Measurements from ENCODE around the gene TPSB2. TPM values are rescaled to one million over a fixed set of nuclear protein-coding genes. Genes with fewer than 3 reads are reported as not detected.

The TPSB2 gene
- total and polyA plus RNA-seq, 5 donors from 2014 or later, result not detected

- H3K4me3 Mint-ChIP-seq, result no peak overlapping the region
- peaks cover 7% of the 10 kb centered on the region for H3K27me3 Mint-ChIP-seq
- no peaks in the 10 kb centered on the region for H3K36me3 ChIP-seq (ENCODE audit: control insufficient read depth, insufficient read depth, low read length)
- H3K4me1 ChIP-seq (ENCODE audit: control insufficient read depth, insufficient read depth, low read length, poor library complexity, severe bottlenecking), result no peaks in the 10 kb centered on the region
- H3K9me3 ChIP-seq (ENCODE audit: control insufficient read depth in 2 of 2, low read length in 2 of 2), result no peaks in the 10 kb centered on the region
- ATAC-seq (ENCODE audit: low read depth in 2 of 2) (no peak), DNase-seq (no peak)
- H3K27ac Mint-ChIP-seq, result no peak overlapping the region
- H3K9me3 Mint-ChIP-seq, result peaks cover 0 to 3% (median 0%) of the 10 kb centered on the region in 7 donors
- no peak overlapping the region for H3K4me3 ChIP-seq (ENCODE audit: low read depth, low read length)
- no peak overlapping the region for H3K27ac ChIP-seq (ENCODE audit: insufficient read depth, low read length, poor library complexity, severe bottlenecking)
- no peaks in the 10 kb centered on the region for H3K27me3 ChIP-seq (ENCODE audit: control insufficient read depth, insufficient read depth, low read length)
- H3K4me1 Mint-ChIP-seq, result peaks cover 0 to 2% (median 0%) of the 10 kb centered on the region in 4 donors
- no peaks in the 10 kb centered on the region for H3K36me3 Mint-ChIP-seq
These were observed 35.2 kb upstream of the TPSB2 start for GRCh38 chr16:1265090-1265630.

GRCh38 chr16:1264345-1265089 lies 34.5 kb upstream of the TPSB2 start:
- Histone ChIP-seq H3K27ac (ENCODE audit: insufficient read depth, low read length, poor library complexity, severe bottlenecking) (no peak overlapping the region), H3K9me3 (ENCODE audit: control insufficient read depth in 2 of 2, low read length in 2 of 2) (no peaks in the 10 kb centered on the region), H3K27me3 (ENCODE audit: control insufficient read depth, insufficient read depth, low read length) (no peaks in the 10 kb centered on the region), H3K4me1 (ENCODE audit: control insufficient read depth, insufficient read depth, low read length, poor library complexity, severe bottlenecking) (no peaks in the 10 kb centered on the region), H3K36me3 (ENCODE audit: control insufficient read depth, insufficient read depth, low read length) (no peaks in the 10 kb centered on the region), H3K4me3 (ENCODE audit: low read depth, low read length) (no peak overlapping the region)
- Mint-ChIP-seq H3K27me3 (peaks cover 6% of the 10 kb centered on the region), H3K4me1 (peaks cover 0 to 2% (median 0%) of the 10 kb centered on the region in 4 donors), H3K36me3 (no peaks in the 10 kb centered on the region), H3K27ac (peak overlapping the region in 1 of 3 donors; percentile 48), H3K9me3 (peaks cover 0 to 3% (median 0%) of the 10 kb centered on the region in 7 donors), H3K4me3 (no peak overlapping the region)
- no peak for ATAC-seq (ENCODE audit: low read depth in 2 of 2)
- DNase-seq, result no peak

- H3K9me3 Mint-ChIP-seq, result peaks cover 0 to 3% (median 0%) of the 10 kb centered on the region in 7 donors
- H3K4me3 ChIP-seq (ENCODE audit: low read depth, low read length), result no peak overlapping the region
- H3K4me1 ChIP-seq (ENCODE audit: control insufficient read depth, insufficient read depth, low read length, poor library complexity, severe bottlenecking), result peaks cover 7% of the 10 kb centered on the region
- no peak for DNase-seq
- no peaks in the 10 kb centered on the region for H3K36me3 Mint-ChIP-seq
- ATAC-seq (ENCODE audit: low read depth in 2 of 2), result no peak
- no peaks in the 10 kb centered on the region for H3K9me3 ChIP-seq (ENCODE audit: control insufficient read depth in 2 of 2, low read length in 2 of 2)
- no peaks in the 10 kb centered on the region for H3K27me3 ChIP-seq (ENCODE audit: control insufficient read depth, insufficient read depth, low read length)
- peaks cover 0 to 7% (median under 1%) of the 10 kb centered on the region in 4 donors for H3K4me1 Mint-ChIP-seq
- peaks cover 10% of the 10 kb centered on the region for H3K27me3 Mint-ChIP-seq
- no peak overlapping the region for H3K4me3 Mint-ChIP-seq
- H3K27ac ChIP-seq (ENCODE audit: insufficient read depth, low read length, poor library complexity, severe bottlenecking), result no peak overlapping the region
- H3K36me3 ChIP-seq (ENCODE audit: control insufficient read depth, insufficient read depth, low read length), result no peaks in the 10 kb centered on the region
- no peak overlapping the region for H3K27ac Mint-ChIP-seq
These were observed 33.8 kb upstream of the TPSB2 start for GRCh38 chr16:1263591-1264344.

- Histone ChIP-seq H3K9me3 (ENCODE audit: control insufficient read depth in 2 of 2, low read length in 2 of 2) (no peaks in the 10 kb centered on the region), H3K4me3 (ENCODE audit: low read depth, low read length) (no peak overlapping the region), H3K27me3 (ENCODE audit: control insufficient read depth, insufficient read depth, low read length) (no peaks in the 10 kb centered on the region), H3K4me1 (ENCODE audit: control insufficient read depth, insufficient read depth, low read length, poor library complexity, severe bottlenecking) (peaks cover 8% of the 10 kb centered on the region), H3K27ac (ENCODE audit: insufficient read depth, low read length, poor library complexity, severe bottlenecking) (no peak overlapping the region), H3K36me3 (ENCODE audit: control insufficient read depth, insufficient read depth, low read length) (no peaks in the 10 kb centered on the region)
- Mint-ChIP-seq H3K36me3 (no peaks in the 10 kb centered on the region), H3K9me3 (peaks cover 0 to 3% (median 0%) of the 10 kb centered on the region in 7 donors), H3K4me3 (no peak overlapping the region), H3K4me1 (peaks cover 0 to 7% (median 1%) of the 10 kb centered on the region in 4 donors), H3K27ac (no peak overlapping the region), H3K27me3 (peaks cover 10% of the 10 kb centered on the region)
- ATAC-seq (ENCODE audit: low read depth in 2 of 2), result no peak
- no peak for DNase-seq
These were observed 32.9 kb upstream of the TPSB2 start for GRCh38 chr16:1262846-1263221.

GRCh38 chr16:1262210-1262845 lies 32.3 kb upstream of the TPSB2 start:
- no peaks in the 10 kb centered on the region for H3K36me3 Mint-ChIP-seq
- H3K9me3 ChIP-seq (ENCODE audit: control insufficient read depth in 2 of 2, low read length in 2 of 2), result no peaks in the 10 kb centered on the region
- no peak overlapping the region for H3K4me3 ChIP-seq (ENCODE audit: low read depth, low read length)

GRCh38 chr16:1261131-1261892 lies 31.3 kb upstream of the TPSB2 start:
- Mint-ChIP-seq H3K9me3 (peaks cover 0 to 3% (median 0%) of the 10 kb centered on the region in 7 donors), H3K4me3 (no peak overlapping the region), H3K36me3 (no peaks in the 10 kb centered on the region), H3K4me1 (peaks cover 0 to 7% (median 1%) of the 10 kb centered on the region in 4 donors), H3K27ac (no peak overlapping the region), H3K27me3 (peaks cover 10% of the 10 kb centered on the region)
- Histone ChIP-seq H3K9me3 (ENCODE audit: control insufficient read depth in 2 of 2, low read length in 2 of 2) (no peaks in the 10 kb centered on the region), H3K27me3 (ENCODE audit: control insufficient read depth, insufficient read depth, low read length) (no peaks in the 10 kb centered on the region), H3K4me3 (ENCODE audit: low read depth, low read length) (no peak overlapping the region), H3K27ac (ENCODE audit: insufficient read depth, low read length, poor library complexity, severe bottlenecking) (no peak overlapping the region), H3K36me3 (ENCODE audit: control insufficient read depth, insufficient read depth, low read length) (no peaks in the 10 kb centered on the region), H3K4me1 (ENCODE audit: control insufficient read depth, insufficient read depth, low read length, poor library complexity, severe bottlenecking) (peaks cover 8% of the 10 kb centered on the region)
- DNase-seq, result peak in 1 of 3 donors; percentile 7
- ATAC-seq (ENCODE audit: low read depth in 2 of 2), result no peak

More at GRCh38 chr16:1262210-1262845, 32.3 kb upstream of the TPSB2 start:
- H3K4me3 Mint-ChIP-seq, result no peak overlapping the region
- Histone ChIP-seq H3K27me3 (ENCODE audit: control insufficient read depth, insufficient read depth, low read length) (no peaks in the 10 kb centered on the region), H3K27ac (ENCODE audit: insufficient read depth, low read length, poor library complexity, severe bottlenecking) (no peak overlapping the region), H3K36me3 (ENCODE audit: control insufficient read depth, insufficient read depth, low read length) (no peaks in the 10 kb centered on the region), H3K4me1 (ENCODE audit: control insufficient read depth, insufficient read depth, low read length, poor library complexity, severe bottlenecking) (peaks cover 8% of the 10 kb centered on the region)
- ATAC-seq (ENCODE audit: low read depth in 2 of 2) (no peak), DNase-seq (no peak)
- peaks cover 0 to 7% (median 1%) of the 10 kb centered on the region in 4 donors for H3K4me1 Mint-ChIP-seq
- H3K27ac Mint-ChIP-seq, result no peak overlapping the region
- H3K27me3 Mint-ChIP-seq, result peaks cover 10% of the 10 kb centered on the region
- peaks cover 0 to 3% (median 0%) of the 10 kb centered on the region in 7 donors for H3K9me3 Mint-ChIP-seq

- ATAC-seq (ENCODE audit: low read depth in 2 of 2) (no peak), DNase-seq (no peak)
- H3K27ac Mint-ChIP-seq, result no peak overlapping the region
These were observed 30.2 kb upstream of the TPSB2 start for GRCh38 chr16:1260101-1260680.

More at GRCh38 chr16:1260101-1260680, 30.2 kb upstream of the TPSB2 start:
- Mint-ChIP-seq H3K4me1 (peaks cover 0 to 7% (median 1%) of the 10 kb centered on the region in 4 donors), H3K36me3 (no peaks in the 10 kb centered on the region), H3K9me3 (peaks cover 0 to 3% (median 0%) of the 10 kb centered on the region in 7 donors), H3K27me3 (peaks cover 10% of the 10 kb centered on the region), H3K4me3 (no peak overlapping the region)
- H3K9me3 ChIP-seq (ENCODE audit: control insufficient read depth in 2 of 2, low read length in 2 of 2), result no peaks in the 10 kb centered on the region
- H3K36me3 ChIP-seq (ENCODE audit: control insufficient read depth, insufficient read depth, low read length), result no peaks in the 10 kb centered on the region
- no peak overlapping the region for H3K4me3 ChIP-seq (ENCODE audit: low read depth, low read length)
- H3K27ac ChIP-seq (ENCODE audit: insufficient read depth, low read length, poor library complexity, severe bottlenecking), result no peak overlapping the region
- no peaks in the 10 kb centered on the region for H3K27me3 ChIP-seq (ENCODE audit: control insufficient read depth, insufficient read depth, low read length)
- peaks cover 8% of the 10 kb centered on the region for H3K4me1 ChIP-seq (ENCODE audit: control insufficient read depth, insufficient read depth, low read length, poor library complexity, severe bottlenecking)
